ENCODE results near the gene TOLLIP. TPM values are rescaled to one million over a fixed set of nuclear protein-coding genes. Genes with fewer than 3 reads are reported as not detected.

TOLLIP gene
- total RNA-seq, 2 donors from 2014 or later: 53.2 to 56.4 TPM

DNA sequence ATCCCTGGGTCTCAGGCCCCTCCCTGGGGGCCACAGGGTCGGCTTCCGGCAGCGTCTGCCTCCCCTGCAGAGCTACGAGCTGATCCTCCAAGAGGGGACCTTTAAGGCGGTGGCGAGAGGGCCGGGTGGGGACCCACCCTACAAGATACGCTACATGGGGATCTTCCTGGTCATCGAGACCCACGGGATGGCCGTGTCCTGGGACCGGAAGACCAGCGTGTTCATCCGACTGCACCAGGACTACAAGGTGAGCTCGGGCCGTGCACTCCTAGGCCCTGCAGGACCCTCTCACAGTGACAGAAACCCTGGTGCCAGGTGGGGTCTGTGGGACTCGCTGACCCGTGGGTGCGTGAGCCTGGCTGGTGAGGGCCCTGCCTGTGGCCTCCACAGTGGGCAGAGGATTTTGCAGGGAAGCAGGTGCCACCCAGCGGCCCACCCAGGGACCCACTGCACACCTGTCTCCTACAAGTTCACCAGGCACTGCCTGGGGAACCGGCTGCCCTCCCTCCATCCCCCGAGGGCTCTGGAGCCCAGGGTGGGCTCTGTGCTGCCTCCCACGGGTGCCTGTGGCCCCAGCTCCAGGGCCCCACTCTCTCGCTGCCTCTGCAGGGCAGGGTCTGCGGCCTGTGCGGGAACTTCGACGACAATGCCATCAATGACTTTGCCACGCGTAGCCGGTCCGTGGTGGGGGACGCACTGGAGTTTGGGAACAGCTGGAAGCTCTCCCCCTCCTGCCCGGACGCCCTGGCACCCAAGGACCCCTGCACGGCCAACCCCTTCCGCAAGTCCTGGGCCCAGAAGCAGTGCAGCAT, 72.9 kb downstream of the TOLLIP start:
- Mint-ChIP-seq H3K36me3 (no peaks in the 10 kb centered on the region), H3K27me3 (no peaks in the 10 kb centered on the region), H3K27ac (no peak overlapping the region), H3K4me3 (no peak overlapping the region), H3K4me1 (ENCODE audit: low read depth in 2 of 2) (no peaks in the 10 kb centered on the region), H3K9me3 (no peaks in the 10 kb centered on the region)
- ATAC-seq: no peak
- peak; percentile 44 for DNase-seq (ENCODE audit: low spot score)

DNA sequence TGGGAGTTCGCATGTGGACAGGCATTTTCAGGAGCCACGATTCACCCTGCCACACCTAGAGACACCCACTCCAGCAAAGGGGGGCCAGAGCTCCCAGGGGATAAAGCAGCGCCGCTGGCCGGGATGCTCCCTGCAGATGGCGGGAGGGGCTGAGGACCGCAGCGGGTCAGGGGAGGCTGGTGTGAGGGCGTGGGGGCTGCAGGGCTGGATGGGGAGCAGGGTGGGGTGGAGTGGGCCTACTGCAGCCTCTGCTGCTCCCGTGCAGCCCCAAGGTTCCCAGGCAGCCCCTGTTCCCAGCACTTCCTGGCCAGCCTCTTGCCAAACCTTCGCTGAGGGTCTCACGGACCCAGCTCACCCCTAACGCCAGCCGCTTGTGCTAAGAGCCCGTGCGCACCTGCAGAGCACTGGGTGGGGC, 73.5 kb downstream of the TOLLIP start:
- Mint-ChIP-seq H3K4me3 (no peak overlapping the region), H3K36me3 (no peaks in the 10 kb centered on the region), H3K9me3 (no peaks in the 10 kb centered on the region), H3K27me3 (no peaks in the 10 kb centered on the region), H3K4me1 (ENCODE audit: low read depth in 2 of 2) (no peaks in the 10 kb centered on the region), H3K27ac (no peak overlapping the region)
- DNase-seq (ENCODE audit: low spot score): no peak
- no peak for ATAC-seq

DNA sequence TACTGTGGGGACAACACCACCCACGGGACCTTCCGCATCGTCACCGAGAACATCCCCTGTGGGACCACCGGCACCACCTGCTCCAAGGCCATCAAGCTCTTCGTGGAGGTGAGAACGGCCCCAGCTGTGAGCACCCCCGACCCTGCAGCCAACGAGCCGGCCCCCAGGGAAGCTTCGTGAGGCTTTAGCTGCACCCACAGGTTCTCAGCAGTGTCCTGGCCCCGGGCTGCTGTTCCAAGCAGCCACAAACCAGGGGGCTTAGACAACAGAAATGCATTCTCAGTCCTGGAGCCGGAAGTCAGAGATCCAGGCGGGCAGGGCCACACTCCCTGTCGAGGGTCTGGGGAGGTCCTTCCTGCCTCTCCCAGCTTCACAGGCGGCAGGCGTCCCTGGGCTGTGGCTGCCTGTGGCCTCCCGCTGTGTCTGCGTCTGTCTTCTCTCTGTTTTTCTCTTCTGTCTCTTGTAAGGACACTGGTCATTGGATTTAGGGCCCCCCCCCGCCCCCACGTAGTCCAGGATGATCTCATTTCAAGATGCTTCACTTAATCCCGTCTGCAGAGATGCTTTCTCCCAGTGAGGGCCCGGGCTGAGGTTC, 74.0 kb downstream of the TOLLIP start:
- H3K9me3 Mint-ChIP-seq: no peaks in the 10 kb centered on the region
- H3K27me3 Mint-ChIP-seq: no peaks in the 10 kb centered on the region
- H3K27ac Mint-ChIP-seq: no peak overlapping the region
- H3K4me3 Mint-ChIP-seq: no peak overlapping the region
- ATAC-seq (no peak), DNase-seq (ENCODE audit: low spot score) (peak; percentile 53)
- H3K36me3 Mint-ChIP-seq: no peaks in the 10 kb centered on the region
- no peaks in the 10 kb centered on the region for H3K4me1 Mint-ChIP-seq (ENCODE audit: low read depth in 2 of 2)

DNA sequence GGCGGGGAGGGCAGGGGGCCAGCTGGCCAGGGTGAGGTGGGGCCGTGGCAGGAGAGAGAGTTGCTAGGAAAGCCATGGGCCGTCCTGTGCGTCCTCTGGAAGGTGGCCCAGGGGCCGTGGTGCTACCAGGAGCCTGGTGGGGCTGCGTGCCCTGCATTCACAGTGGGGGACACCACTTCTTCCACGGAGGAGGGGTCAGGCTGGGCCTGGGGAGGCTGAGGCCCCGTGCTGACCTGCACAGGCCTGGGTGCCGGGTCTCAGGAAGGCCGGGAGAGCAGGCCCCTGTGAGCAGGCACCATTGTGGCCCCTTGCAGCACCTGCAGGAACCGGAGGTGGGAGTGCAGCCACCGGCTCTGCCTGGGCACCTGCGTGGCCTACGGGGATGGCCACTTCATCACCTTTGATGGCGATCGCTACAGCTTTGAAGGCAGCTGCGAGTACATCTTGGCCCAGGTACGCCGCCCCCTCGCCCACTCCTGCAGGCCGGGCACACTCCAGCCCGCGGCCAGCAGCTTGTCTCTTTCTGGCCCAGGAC, 74.6 kb downstream of the TOLLIP start:
- DNase-seq (ENCODE audit: low spot score) (peak; percentile 51), ATAC-seq (no peak)
- Mint-ChIP-seq H3K4me1 (ENCODE audit: low read depth in 2 of 2) (no peaks in the 10 kb centered on the region), H3K27ac (no peak overlapping the region), H3K27me3 (no peaks in the 10 kb centered on the region), H3K9me3 (no peaks in the 10 kb centered on the region), H3K4me3 (no peak overlapping the region), H3K36me3 (no peaks in the 10 kb centered on the region)

DNA sequence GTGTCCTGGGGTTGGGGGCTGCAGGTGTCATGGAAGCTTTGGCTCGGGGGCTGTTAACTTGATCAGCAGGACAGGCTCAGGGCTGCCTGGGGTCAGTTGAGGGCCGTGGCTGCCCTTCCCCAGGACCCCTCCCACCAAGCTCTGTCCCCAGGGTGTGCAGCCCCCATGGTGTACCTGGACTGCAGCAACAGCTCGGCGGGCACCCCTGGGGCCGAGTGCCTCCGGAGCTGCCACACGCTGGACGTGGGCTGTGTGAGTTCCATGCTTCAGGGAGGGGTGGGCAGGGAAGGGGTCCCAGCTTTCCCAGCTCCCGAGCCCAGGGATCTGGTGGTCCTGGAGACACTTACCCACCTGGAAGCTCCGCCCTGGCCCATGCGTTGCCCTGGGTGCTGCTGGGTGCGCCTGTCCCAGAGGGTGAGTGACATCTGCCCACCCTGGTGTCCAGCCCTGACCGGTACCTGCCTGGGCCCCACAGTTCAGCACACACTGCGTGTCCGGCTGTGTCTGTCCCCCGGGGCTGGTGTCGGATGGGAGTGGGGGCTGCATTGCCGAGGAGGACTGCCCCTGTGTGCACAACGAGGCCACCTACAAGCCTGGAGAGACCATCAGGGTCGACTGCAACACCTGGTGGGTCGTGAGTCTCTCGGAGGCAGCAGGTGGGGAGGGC, 75.2 kb downstream of the TOLLIP start:
- H3K4me3 Mint-ChIP-seq: no peak overlapping the region
- peak; percentile 42 for DNase-seq (ENCODE audit: low spot score)
- H3K9me3 Mint-ChIP-seq: no peaks in the 10 kb centered on the region
- ATAC-seq: no peak
- no peak overlapping the region for H3K27ac Mint-ChIP-seq
- H3K4me1 Mint-ChIP-seq (ENCODE audit: low read depth in 2 of 2): no peaks in the 10 kb centered on the region
- H3K27me3 Mint-ChIP-seq: no peaks in the 10 kb centered on the region
- H3K36me3 Mint-ChIP-seq: no peaks in the 10 kb centered on the region

DNA sequence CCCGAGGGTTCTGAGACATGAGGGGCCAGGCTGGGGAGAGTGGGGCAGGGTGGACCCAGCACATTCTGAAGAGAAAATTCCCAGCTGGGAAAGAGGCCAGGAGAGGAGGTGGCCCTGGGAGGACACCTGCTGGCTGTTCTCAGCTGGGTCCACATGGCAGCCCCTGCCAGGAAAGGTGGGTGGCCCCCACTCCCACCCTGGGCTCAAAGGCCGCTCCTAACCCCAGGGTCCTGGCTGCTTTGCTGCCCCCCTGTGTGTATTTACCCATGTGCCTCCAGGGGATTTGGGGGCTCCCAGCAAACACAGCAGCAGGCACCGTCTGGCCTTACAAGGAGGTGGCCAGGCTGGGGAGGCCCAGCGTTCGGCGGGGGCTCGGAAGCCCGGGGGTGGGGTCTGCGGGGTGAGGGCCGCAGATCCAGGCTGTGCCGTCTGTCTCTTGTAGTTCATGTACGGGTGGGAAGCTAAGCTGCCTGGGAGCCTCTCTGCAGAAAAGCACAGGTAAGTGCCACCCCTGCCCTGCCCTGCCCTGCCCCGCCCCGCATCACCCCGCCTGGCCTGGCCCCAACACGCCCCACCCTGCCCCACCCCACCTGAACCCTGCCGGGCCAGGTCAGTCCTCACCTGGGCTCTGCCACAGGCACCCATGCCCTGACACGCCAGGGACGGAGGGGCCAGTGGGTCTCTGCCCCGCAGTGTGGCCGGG, 75.9 kb downstream of the TOLLIP start:
- Mint-ChIP-seq H3K27ac (no peak overlapping the region), H3K4me1 (ENCODE audit: low read depth in 2 of 2) (no peaks in the 10 kb centered on the region), H3K9me3 (no peaks in the 10 kb centered on the region), H3K36me3 (no peaks in the 10 kb centered on the region), H3K4me3 (no peak overlapping the region), H3K27me3 (no peaks in the 10 kb centered on the region)
- DNase-seq (ENCODE audit: low spot score): no peak
- ATAC-seq: no peak

DNA sequence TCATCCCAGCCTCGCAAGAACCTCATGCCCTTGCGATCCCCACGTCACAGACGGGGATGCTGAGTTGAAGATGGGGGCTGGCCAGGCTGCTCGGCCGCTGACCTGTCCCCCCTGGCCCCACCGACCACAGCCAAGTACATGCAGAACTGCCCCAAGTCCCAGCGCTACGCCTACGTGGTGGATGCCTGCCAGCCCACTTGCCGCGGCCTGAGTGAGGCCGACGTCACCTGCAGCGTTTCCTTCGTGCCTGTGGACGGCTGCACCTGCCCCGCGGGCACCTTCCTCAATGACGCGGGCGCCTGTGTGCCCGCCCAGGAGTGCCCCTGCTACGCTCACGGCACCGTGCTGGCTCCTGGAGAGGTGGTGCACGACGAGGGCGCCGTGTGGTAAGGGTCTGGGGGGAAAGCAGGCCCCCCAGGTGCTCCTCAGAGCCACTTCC, 76.5 kb downstream of the TOLLIP start:
- H3K27me3 Mint-ChIP-seq: no peaks in the 10 kb centered on the region
- H3K9me3 Mint-ChIP-seq: no peaks in the 10 kb centered on the region
- ATAC-seq (no peak), DNase-seq (ENCODE audit: low spot score) (peak; percentile 56)
- no peak overlapping the region for H3K4me3 Mint-ChIP-seq
- H3K27ac Mint-ChIP-seq: no peak overlapping the region
- H3K4me1 Mint-ChIP-seq (ENCODE audit: low read depth in 2 of 2): no peaks in the 10 kb centered on the region
- H3K36me3 Mint-ChIP-seq: no peaks in the 10 kb centered on the region

DNA sequence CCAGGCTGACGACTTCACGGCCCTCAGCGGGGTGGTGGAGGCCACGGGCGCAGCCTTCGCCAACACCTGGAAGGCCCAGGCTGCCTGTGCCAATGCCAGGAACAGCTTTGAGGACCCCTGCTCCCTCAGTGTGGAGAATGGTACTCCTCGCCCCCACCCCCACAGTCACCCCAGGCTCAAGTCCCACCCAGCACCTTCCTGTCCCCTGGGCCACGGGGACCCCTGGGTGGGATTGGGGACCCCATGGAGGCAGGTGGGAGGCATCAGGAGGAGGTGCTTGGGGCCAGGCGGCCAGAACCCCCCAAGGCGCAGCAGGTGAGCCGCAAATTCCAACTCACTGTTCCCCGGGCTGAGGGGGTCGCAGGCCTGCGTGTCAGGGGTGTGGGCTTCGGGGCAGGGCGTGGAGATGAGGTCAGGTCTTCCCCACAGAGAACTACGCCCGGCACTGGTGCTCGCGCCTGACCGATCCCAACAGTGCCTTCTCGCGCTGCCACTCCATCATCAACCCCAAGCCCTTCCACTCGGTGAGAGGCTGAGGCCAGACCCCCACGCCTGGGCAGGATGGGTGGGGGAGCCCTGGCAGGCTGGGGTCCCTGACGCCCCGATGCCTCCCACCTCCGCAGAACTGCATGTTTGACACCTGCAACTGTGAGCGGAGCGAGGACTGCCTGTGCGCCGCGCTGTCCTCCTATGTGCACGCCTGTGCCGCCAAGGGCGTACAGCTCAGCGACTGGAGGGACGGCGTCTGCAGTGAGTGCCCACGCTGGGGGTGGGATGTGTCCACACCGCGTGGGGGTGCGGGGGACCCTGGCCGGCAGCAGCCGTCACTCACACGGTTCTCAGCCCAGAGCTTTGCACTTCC, 77.2 kb downstream of the TOLLIP start:
- no peaks in the 10 kb centered on the region for H3K9me3 Mint-ChIP-seq

DNA sequence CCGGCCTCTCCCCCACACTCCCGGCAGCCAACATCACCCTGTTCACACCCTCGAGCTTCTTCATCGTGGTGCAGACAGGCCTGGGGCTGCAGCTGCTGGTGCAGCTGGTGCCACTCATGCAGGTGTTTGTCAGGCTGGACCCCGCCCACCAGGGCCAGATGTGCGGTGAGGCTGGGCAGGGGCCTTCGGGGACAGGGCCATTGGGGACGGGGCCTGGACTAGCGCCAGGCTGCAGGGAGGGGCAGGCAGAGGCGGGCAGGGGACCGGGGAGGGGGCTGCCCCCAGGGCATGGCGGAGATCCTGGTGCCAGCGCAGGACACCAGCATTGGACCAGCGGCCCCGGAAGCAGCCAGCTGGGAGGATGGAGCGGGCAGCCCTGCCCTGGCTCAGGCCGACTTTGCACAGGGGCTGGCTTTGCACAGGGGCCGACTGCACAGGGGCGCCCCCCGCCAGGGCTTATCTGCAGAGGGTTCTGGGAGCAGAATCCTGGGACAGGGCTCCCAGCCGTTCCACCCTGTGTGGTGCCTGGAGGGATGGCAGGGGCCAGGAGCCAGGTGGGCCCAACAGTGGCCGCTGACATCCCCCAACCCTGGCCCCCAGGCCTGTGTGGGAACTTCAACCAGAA, 77.9 kb downstream of the TOLLIP start:
- H3K9me3 Mint-ChIP-seq: no peaks in the 10 kb centered on the region
- no peak for ATAC-seq
- H3K27me3 Mint-ChIP-seq: no peaks in the 10 kb centered on the region
- H3K27ac Mint-ChIP-seq: no peak overlapping the region
- H3K4me3 Mint-ChIP-seq: no peak overlapping the region
- no peaks in the 10 kb centered on the region for H3K36me3 Mint-ChIP-seq
- peak; percentile 60 for DNase-seq (ENCODE audit: low spot score)
- no peaks in the 10 kb centered on the region for H3K4me1 Mint-ChIP-seq (ENCODE audit: low read depth in 2 of 2)

More for the DNA sequence above, 77.2 kb downstream of the TOLLIP start:
- Mint-ChIP-seq H3K4me3 (no peak overlapping the region), H3K27me3 (no peaks in the 10 kb centered on the region), H3K36me3 (no peaks in the 10 kb centered on the region), H3K4me1 (ENCODE audit: low read depth in 2 of 2) (no peaks in the 10 kb centered on the region), H3K27ac (no peak overlapping the region)
- ATAC-seq (no peak), DNase-seq (ENCODE audit: low spot score) (peak; percentile 34)

DNA sequence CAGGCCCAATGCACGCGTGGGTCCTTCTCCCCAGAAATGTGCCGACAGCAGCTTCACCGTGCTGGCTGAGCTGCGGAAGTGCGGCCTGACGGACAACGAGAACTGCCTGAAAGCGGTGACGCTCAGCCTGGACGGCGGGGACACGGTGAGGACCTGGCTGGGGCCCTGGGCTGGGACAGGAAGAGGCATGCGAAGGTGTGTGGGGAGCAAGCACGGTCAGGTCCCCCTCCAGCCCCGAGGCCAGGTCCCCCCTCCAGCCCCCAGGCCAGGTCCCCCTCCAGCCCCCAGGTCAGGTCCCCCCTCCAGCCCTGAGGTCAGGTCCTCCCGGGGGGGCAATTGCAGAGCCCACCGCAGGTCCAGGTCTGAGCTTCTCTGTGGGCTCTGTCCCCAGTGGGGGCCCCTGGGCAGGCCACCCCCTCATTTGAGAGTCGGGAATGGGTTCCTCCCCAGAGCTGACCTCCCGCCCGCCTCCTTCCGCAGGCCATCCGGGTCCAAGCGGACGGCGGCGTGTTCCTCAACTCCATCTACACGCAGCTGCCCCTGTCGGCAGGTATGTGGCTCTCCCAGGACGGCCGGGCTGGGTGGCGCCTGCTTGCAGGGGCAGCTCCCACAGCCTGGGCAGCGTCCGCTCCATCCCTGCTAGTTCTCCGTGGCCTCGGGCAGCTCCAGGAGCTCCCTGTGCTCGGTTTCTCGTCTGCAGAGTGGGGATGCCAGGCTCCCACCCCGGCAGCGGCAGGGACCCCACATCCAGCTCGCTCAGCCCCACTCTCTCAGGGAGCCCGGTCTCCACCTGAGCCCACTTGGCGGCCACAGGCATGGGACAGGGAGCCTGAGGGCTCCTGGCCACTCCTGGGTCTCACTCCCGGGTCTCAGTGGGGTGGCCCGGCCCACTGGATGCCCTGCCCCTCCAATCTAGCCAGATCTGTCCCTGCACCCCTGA, 78.7 kb downstream of the TOLLIP start:
- DNase-seq (ENCODE audit: low spot score) (peak; percentile 59), ATAC-seq (no peak)
- H3K36me3 Mint-ChIP-seq: no peaks in the 10 kb centered on the region
- no peak overlapping the region for H3K4me3 Mint-ChIP-seq
- H3K4me1 Mint-ChIP-seq (ENCODE audit: low read depth in 2 of 2): no peaks in the 10 kb centered on the region
- no peaks in the 10 kb centered on the region for H3K27me3 Mint-ChIP-seq
- H3K9me3 Mint-ChIP-seq: no peaks in the 10 kb centered on the region
- no peak overlapping the region for H3K27ac Mint-ChIP-seq

DNA sequence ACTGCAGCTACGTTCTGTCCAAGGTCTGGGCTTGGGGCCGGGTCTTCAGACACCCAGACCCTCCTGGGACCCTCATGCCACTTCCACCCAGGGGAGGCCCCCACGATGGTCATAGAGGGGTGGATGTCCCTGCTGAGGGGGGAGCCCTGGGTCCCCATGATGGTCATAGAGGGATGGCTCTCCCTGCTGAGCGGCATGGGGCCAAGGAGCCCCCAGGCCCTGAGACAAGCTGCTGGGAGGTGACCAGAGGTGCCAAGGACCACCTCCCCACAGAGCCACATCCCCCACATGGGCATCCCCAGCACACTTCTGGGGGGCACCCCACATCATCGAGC, 79.3 kb downstream of the TOLLIP start:
- Mint-ChIP-seq H3K9me3 (no peaks in the 10 kb centered on the region), H3K4me1 (ENCODE audit: low read depth in 2 of 2) (no peaks in the 10 kb centered on the region), H3K27me3 (no peaks in the 10 kb centered on the region), H3K36me3 (no peaks in the 10 kb centered on the region), H3K27ac (no peak overlapping the region), H3K4me3 (no peak overlapping the region)
- ATAC-seq (no peak), DNase-seq (ENCODE audit: low spot score) (no peak)

Measured in natural killer cell treated with Interleukin-12 subunit alpha and Interleukin-12 subunit beta and Interleukin-15 and Interleukin-18, amount 100 ng/mL, for 72 hours (primary cell).